Panc1 (cell line): ENCODE data around the gene CFAP298.

Experiments used
- CTCF ChIP-seq: fragments of 450-650 bp; IDR thresholded peaks from 2 replicates; pipeline ENCODE4 v1.5.1; 2017; ENCODE audit warnings: mild to moderate bottlenecking
- POLR2AphosphoS5 ChIP-seq: IDR thresholded peaks from 2 replicates; pipeline ENCODE4 v1.6.1; 2012; ENCODE audit warnings: mild to moderate bottlenecking, low read depth, low read length, moderate library complexity
- REST ChIP-seq, 2 experiments: IDR thresholded peaks; 2 replicates each; pipeline ENCODE4 v1.6.1; 2011 to 2012; ENCODE audit warnings: low read depth in 2 of 2, control low read depth in 1 of 2, low read length in 1 of 2, mild to moderate bottlenecking in 1 of 2, moderate library complexity in 1 of 2; ENCODE audit not compliant: insufficient read depth in 1 of 2
- TCF7L2 ChIP-seq: IDR thresholded peaks from 2 replicates; pipeline ENCODE4 v1.6.1; 2011; ENCODE audit warnings: mild to moderate bottlenecking, low read depth, low read length, inconsistent platforms

- TF ChIP-seq TCF7L2: no peak
- no peak for TF ChIP-seq CTCF
- TF ChIP-seq POLR2AphosphoS5: no peak
- no peak for TF ChIP-seq REST (IDR thresholded peaks at IDR 0.05; ENCODE audit: insufficient read depth in 1 of 2, low read depth in 2 of 2, low read length in 1 of 2)
These were observed 25.1 kb downstream of the CFAP298 start for GRCh38 chr21:32587120-32587519.
